Measurements from ENCODE around the gene ADAM8. TPM values are rescaled to one million over a fixed set of nuclear protein-coding genes. Genes with fewer than 3 reads are reported as not detected.
A peak's percentile ranks its signal among the peaks of the same experiment; 100 is the strongest.

The ADAM8 gene
- total RNA-seq, 2 donors from 2014 or later, result 3.7 to 5.5 TPM

GRCh38 chr10:133246236-133246626, 30.4 kb downstream of the ADAM8 start:
- H3K27ac Mint-ChIP-seq, result no peak overlapping the region
- Histone ChIP-seq H3K36me3 (ENCODE audit: control insufficient read depth, insufficient read depth, low read length) (no peaks in the 10 kb centered on the region), H3K4me1 (ENCODE audit: control insufficient read depth, insufficient read depth, low read length) (no peaks in the 10 kb centered on the region), H3K9ac (ENCODE audit: extremely low read depth, low read length, poor library complexity, severe bottlenecking) (no peak overlapping the region), H3K27ac (ENCODE audit: low read depth, low read length) (no peak overlapping the region), H3K4me3 (ENCODE audit: low read length) (no peak overlapping the region), H3K27me3 (ENCODE audit: control insufficient read depth, insufficient read depth, low read length, poor library complexity, severe bottlenecking) (no peaks in the 10 kb centered on the region), H3K9me3 (ENCODE audit: control insufficient read depth, low read length) (no peaks in the 10 kb centered on the region)
- TF ChIP-seq CTCF (conservative IDR thresholded peaks at IDR 0.05), result no peak
- no peaks in the 10 kb centered on the region for H3K27me3 Mint-ChIP-seq (ENCODE audit: insufficient read depth)
- no peak overlapping the region for H3K4me3 Mint-ChIP-seq
- H3K36me3 Mint-ChIP-seq (ENCODE audit: low read depth), result peaks cover 6% of the 10 kb centered on the region
- WGBS, 2 experiments (ENCODE audit: insufficient coverage in 1 of 2, insufficient read length in 1 of 2), result 84 to 90% methylated on average over 6 to 12 of the region's 12 CpGs
- DNase-seq, result no peak
- peaks cover 9% of the 10 kb centered on the region for H3K4me1 Mint-ChIP-seq
- no peaks in the 10 kb centered on the region for H3K9me3 Mint-ChIP-seq

GRCh38 chr10:133245439-133246235, 31.0 kb downstream of the ADAM8 start:
- TF ChIP-seq CTCF (conservative IDR thresholded peaks at IDR 0.05), result no peak
- Mint-ChIP-seq H3K9me3 (no peaks in the 10 kb centered on the region), H3K4me1 (peaks cover 9% of the 10 kb centered on the region), H3K27me3 (ENCODE audit: insufficient read depth) (no peaks in the 10 kb centered on the region), H3K4me3 (no peak overlapping the region), H3K27ac (no peak overlapping the region), H3K36me3 (ENCODE audit: low read depth) (peaks cover 12% of the 10 kb centered on the region)
- Histone ChIP-seq H3K4me3 (ENCODE audit: low read length) (no peak overlapping the region), H3K4me1 (ENCODE audit: control insufficient read depth, insufficient read depth, low read length) (no peaks in the 10 kb centered on the region), H3K9me3 (ENCODE audit: control insufficient read depth, low read length) (no peaks in the 10 kb centered on the region), H3K9ac (ENCODE audit: extremely low read depth, low read length, poor library complexity, severe bottlenecking) (no peak overlapping the region), H3K36me3 (ENCODE audit: control insufficient read depth, insufficient read depth, low read length) (no peaks in the 10 kb centered on the region), H3K27me3 (ENCODE audit: control insufficient read depth, insufficient read depth, low read length, poor library complexity, severe bottlenecking) (no peaks in the 10 kb centered on the region), H3K27ac (ENCODE audit: low read depth, low read length) (no peak overlapping the region)
- WGBS, 2 experiments (ENCODE audit: insufficient coverage in 1 of 2, insufficient read length in 1 of 2), result 82 to 84% methylated on average over 21 to 33 of the region's 33 CpGs
- peak; percentile 79 for DNase-seq

GRCh38 chr10:133243593-133243992, 33.1 kb downstream of the ADAM8 start:
- Histone ChIP-seq H3K4me1 (ENCODE audit: control insufficient read depth, insufficient read depth, low read length) (no peaks in the 10 kb centered on the region), H3K27me3 (ENCODE audit: control insufficient read depth, insufficient read depth, low read length, poor library complexity, severe bottlenecking) (peaks cover 6% of the 10 kb centered on the region), H3K4me3 (ENCODE audit: low read length) (no peak overlapping the region), H3K27ac (ENCODE audit: low read depth, low read length) (no peak overlapping the region), H3K36me3 (ENCODE audit: control insufficient read depth, insufficient read depth, low read length) (no peaks in the 10 kb centered on the region), H3K9me3 (ENCODE audit: control insufficient read depth, low read length) (no peaks in the 10 kb centered on the region), H3K9ac (ENCODE audit: extremely low read depth, low read length, poor library complexity, severe bottlenecking) (no peak overlapping the region)
- no peak for TF ChIP-seq CTCF (conservative IDR thresholded peaks at IDR 0.05)
- Mint-ChIP-seq H3K27me3 (ENCODE audit: insufficient read depth) (peaks cover 6% of the 10 kb centered on the region), H3K27ac (no peak overlapping the region), H3K4me3 (no peak overlapping the region), H3K4me1 (peaks cover 19% of the 10 kb centered on the region), H3K9me3 (no peaks in the 10 kb centered on the region), H3K36me3 (ENCODE audit: low read depth) (peaks cover 14% of the 10 kb centered on the region)
- 89 to 92% methylated on average over 10 to 14 of the region's 14 CpGs for WGBS, 2 experiments (ENCODE audit: insufficient coverage in 1 of 2, insufficient read length in 1 of 2)
- DNase-seq, result no peak
